ENCODE measurements around the gene WDR27. TPM values are rescaled to one million over a fixed set of nuclear protein-coding genes. Genes with fewer than 3 reads are reported as not detected.
"Not testable (repeated sequence)": the region's sequence is repeated elsewhere in the genome, so short reads cannot be mapped to it uniquely, and the experiment has no call there.

WDR27 gene
- total RNA-seq, 4 donors from 2014 or later: 23.1 to 101 (median 75.8) TPM

GRCh38 chr6:169702840-169703246 is 1.0 kb upstream of the WDR27 start:
- H3K4me3 ChIP-seq: peak overlapping the region; percentile 80 to 97 (median 90)
- peaks cover 0 to 13% (median 0%) of the 10 kb centered on the region in 3 donors for H3K36me3 ChIP-seq
- H3K27me3 ChIP-seq: no peaks in the 10 kb centered on the region
- H3K4me1 ChIP-seq: peaks cover 0 to 46% (median 9%) of the 10 kb centered on the region in 4 donors
- H3K9me3 ChIP-seq: no peaks in the 10 kb centered on the region
- DNase-seq: no peak
- TF ChIP-seq, protein P1, sequence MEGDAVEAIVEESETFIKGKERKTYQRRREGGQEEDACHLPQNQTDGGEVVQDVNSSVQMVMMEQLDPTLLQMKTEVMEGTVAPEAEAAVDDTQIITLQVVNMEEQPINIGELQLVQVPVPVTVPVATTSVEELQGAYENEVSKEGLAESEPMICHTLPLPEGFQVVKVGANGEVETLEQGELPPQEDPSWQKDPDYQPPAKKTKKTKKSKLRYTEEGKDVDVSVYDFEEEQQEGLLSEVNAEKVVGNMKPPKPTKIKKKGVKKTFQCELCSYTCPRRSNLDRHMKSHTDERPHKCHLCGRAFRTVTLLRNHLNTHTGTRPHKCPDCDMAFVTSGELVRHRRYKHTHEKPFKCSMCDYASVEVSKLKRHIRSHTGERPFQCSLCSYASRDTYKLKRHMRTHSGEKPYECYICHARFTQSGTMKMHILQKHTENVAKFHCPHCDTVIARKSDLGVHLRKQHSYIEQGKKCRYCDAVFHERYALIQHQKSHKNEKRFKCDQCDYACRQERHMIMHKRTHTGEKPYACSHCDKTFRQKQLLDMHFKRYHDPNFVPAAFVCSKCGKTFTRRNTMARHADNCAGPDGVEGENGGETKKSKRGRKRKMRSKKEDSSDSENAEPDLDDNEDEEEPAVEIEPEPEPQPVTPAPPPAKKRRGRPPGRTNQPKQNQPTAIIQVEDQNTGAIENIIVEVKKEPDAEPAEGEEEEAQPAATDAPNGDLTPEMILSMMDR (IDR thresholded peaks at IDR 0.05): no peak
- TF ChIP-seq POLR2A (IDR thresholded peaks at IDR 0.05): no peak
- peak overlapping the region; percentile 93 to 98 (median 96) for H3K27ac ChIP-seq

DNA sequence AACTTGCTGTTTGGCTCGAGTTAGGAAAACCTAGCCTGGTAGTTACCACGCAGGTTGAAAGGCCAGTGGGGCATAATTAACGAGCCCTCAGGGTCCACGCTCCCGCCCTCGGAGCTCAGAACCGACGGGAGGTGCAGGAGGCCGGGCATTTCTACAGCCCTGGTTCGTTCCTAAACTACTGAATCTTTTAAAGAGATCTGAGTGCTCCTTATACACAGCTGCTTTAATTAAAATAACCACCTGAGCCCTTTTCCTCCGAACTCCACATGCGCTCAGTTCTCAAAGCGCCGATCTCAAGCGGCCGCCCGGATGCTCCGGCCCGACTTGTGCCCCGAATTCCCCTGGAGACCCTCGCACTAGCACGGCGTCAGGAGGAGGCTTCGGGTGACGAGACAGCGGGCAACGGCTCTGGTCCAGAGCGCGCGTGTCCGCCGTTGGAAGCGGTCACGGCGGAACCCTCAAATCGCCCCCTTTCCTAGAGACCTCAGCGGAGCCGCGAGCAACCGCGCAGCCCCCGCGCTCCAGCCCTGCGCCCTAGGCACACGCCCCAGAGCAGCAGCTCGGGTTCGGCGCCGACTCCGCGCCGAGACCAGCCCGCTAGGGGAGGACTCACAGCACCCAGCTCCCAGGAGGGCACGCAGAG is 397 bp downstream of the WDR27 start:
- no peak for TF ChIP-seq POLR2A (IDR thresholded peaks at IDR 0.05)
- TF ChIP-seq, protein P1 (IDR thresholded peaks at IDR 0.05): peak in 2 of 6 experiments; percentile 22 to 26
- peaks cover 0 to 46% (median 9%) of the 10 kb centered on the region in 4 donors for H3K4me1 ChIP-seq
- H3K4me3 ChIP-seq: peak overlapping the region; percentile 80 to 97 (median 90)
- DNase-seq: peak in 1 of 3 donors; percentile 30
- H3K9me3 ChIP-seq: no peaks in the 10 kb centered on the region
- H3K36me3 ChIP-seq: peaks cover 0 to 10% (median 0%) of the 10 kb centered on the region in 3 donors
- peak overlapping the region; percentile 93 to 98 (median 96) for H3K27ac ChIP-seq
- H3K27me3 ChIP-seq: no peaks in the 10 kb centered on the region

- Histone ChIP-seq H3K36me3 (peaks cover 0 to 7% (median 0%) of the 10 kb centered on the region in 3 donors), H3K4me1 (peaks cover 0 to 42% (median 8%) of the 10 kb centered on the region in 4 donors), H3K27me3 (no peaks in the 10 kb centered on the region), H3K27ac (no peak overlapping the region), H3K9me3 (no peaks in the 10 kb centered on the region), H3K4me3 (peak overlapping the region in 1 of 4 donors; percentile 85)
- no peak for DNase-seq
- TF ChIP-seq POLR2A (IDR thresholded peaks at IDR 0.05): no peak
- TF ChIP-seq, protein P1 (IDR thresholded peaks at IDR 0.05): no peak
These were observed 1.5 kb downstream of the WDR27 start for GRCh38 chr6:169700296-169700695.

DNA sequence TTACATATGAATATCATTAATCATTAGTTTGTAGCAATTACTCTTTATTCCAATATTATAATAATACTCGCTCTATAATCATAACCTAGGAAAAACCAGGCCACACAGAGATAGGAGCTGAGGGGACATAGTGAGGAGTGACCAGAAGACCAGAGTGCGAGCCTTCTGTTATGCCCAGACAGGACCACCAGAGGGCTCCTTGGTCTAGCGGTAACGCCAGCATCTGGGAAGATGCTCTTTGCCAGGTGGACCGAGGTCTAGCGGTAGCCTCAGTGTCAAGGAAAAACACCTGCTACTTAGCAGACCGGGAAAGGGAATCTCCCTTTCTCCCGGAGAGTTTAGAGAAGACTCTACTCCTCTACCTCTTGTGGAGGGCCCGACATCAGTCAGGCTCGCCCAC is 4.7 kb downstream of the WDR27 start:
- peaks cover 0 to 19% (median 0%) of the 10 kb centered on the region in 4 donors for H3K4me1 ChIP-seq
- not testable (repeated sequence) for H3K36me3 ChIP-seq, H3K9me3 ChIP-seq, H3K27ac ChIP-seq, H3K4me3 ChIP-seq, DNase-seq, H3K27me3 ChIP-seq
- TF ChIP-seq, protein P1 (IDR thresholded peaks at IDR 0.05): peak in 2 of 6 experiments; percentile 20 to 21

- Histone ChIP-seq H3K4me1 (peaks cover 0 to 8% (median 0%) of the 10 kb centered on the region in 4 donors), H3K4me3 (no peak overlapping the region), H3K27ac (peak overlapping the region in 1 of 4 donors; percentile 1), H3K36me3 (no peaks in the 10 kb centered on the region), H3K9me3 (peaks cover 0 to 5% (median 0%) of the 10 kb centered on the region in 4 donors), H3K27me3 (no peaks in the 10 kb centered on the region)
- DNase-seq: no peak
- TF ChIP-seq POLR2A (IDR thresholded peaks at IDR 0.05): no peak
- TF ChIP-seq, protein P1 (IDR thresholded peaks at IDR 0.05): no peak
These were observed 6.7 kb downstream of the WDR27 start for GRCh38 chr6:169695131-169695530.
